HUDEP-2 (cell line): ENCODE data around the gene ZP1.

Experiments
- DNase-seq, 76 experiments: peaks; one replicate each; lab custom pipeline; 2025; ENCODE audit not compliant: unreplicated experiment in 76 of 76; lab: John Stamatoyannopoulos, UW

The ZP1 gene

GRCh38 chr11:60844045-60844869 lies 23.1 kb upstream of the ZP1 start:
- no peak for DNase-seq

- DNase-seq, result no peak
These were observed 22.5 kb upstream of the ZP1 start for GRCh38 chr11:60844870-60845221.

GRCh38 chr11:60845338-60845737 lies 22.0 kb upstream of the ZP1 start:
- no peak for DNase-seq

- DNase-seq, result no peak
These were observed 20.1 kb upstream of the ZP1 start for GRCh38 chr11:60847281-60847680.

GRCh38 chr11:60847896-60848295 lies 19.4 kb upstream of the ZP1 start:
- DNase-seq, result no peak

GRCh38 chr11:60848714-60849151 lies 18.6 kb upstream of the ZP1 start:
- no peak for DNase-seq

GRCh38 chr11:60849641-60850520 lies 17.5 kb upstream of the ZP1 start:
- DNase-seq, result no peak

- DNase-seq, result no peak
These were observed 15.8 kb upstream of the ZP1 start for GRCh38 chr11:60851327-60852104.

- DNase-seq, result no peak
These were observed 15.0 kb upstream of the ZP1 start for GRCh38 chr11:60852117-60852981.

- DNase-seq, result no peak
These were observed 14.1 kb upstream of the ZP1 start for GRCh38 chr11:60852982-60853950.

GRCh38 chr11:60854140-60854846 lies 13.0 kb upstream of the ZP1 start:
- DNase-seq, result peak in 29 of 76 experiments; percentile 6 to 57 (median 21)

GRCh38 chr11:60854847-60855725 lies 12.3 kb upstream of the ZP1 start:
- DNase-seq, result no peak

- DNase-seq, result peak in 25 of 76 experiments; percentile 5 to 52 (median 26)
These were observed 11.4 kb upstream of the ZP1 start, which contains the start of gene PTGDR2 for GRCh38 chr11:60855726-60856633. Gene PTGDR2 (minus strand): TSS chr11:60855950. CDS start chr11:60853722, 2,228 bp downstream.

GRCh38 chr11:60857378-60858232 lies 9.7 kb upstream of the ZP1 start:
- no peak for DNase-seq

- no peak for DNase-seq
These were observed 9.1 kb upstream of the ZP1 start for GRCh38 chr11:60858236-60858635.
